Smooth muscle cell (in vitro differentiated cells): Measurements from ENCODE around the gene CCDC82. TPM values are rescaled to one million over a fixed set of nuclear protein-coding genes. Genes with fewer than 3 reads are reported as not detected.

Source experiments
- DNase-seq: peaks from one replicate; lab custom pipeline; 2025; ENCODE audit not compliant: unreplicated experiment; lab: John Stamatoyannopoulos, UW
- H2AFZ ChIP-seq: fragments of 200-600 bp; sonication (generic); 2 replicates; pipeline ENCODE4 v1.6.0; 2016; ENCODE audit warnings: antibody characterized with exemption, low read depth, mild to moderate bottlenecking
- H3F3A ChIP-seq: fragments of 200-600 bp; sonication (generic); 2 replicates; pipeline ENCODE4 v1.6.0; 2017; ENCODE audit warnings: antibody characterized with exemption, low read depth
- H3K27ac ChIP-seq: fragments of 200-600 bp; sonication (generic); 2 replicates; pipeline ENCODE4 v1.5.1; 2016; ENCODE audit warnings: low read depth, mild to moderate bottlenecking
- H3K27me3 ChIP-seq: fragments of 200-600 bp; sonication (generic); 2 replicates; pipeline ENCODE4 v1.6.1; 2016; ENCODE audit warnings: low read depth, mild to moderate bottlenecking
- H3K36me3 ChIP-seq: fragments of 200-600 bp; sonication (generic); 2 replicates; pipeline ENCODE4 v1.5.1; 2016; ENCODE audit warnings: low read depth
- H3K4me1 ChIP-seq: fragments of 200-600 bp; sonication (generic); 2 replicates; pipeline ENCODE4 v1.5.1; 2016; ENCODE audit warnings: low read depth
- H3K4me2 ChIP-seq: fragments of 200-600 bp; sonication (generic); 2 replicates; pipeline ENCODE4 v1.6.0; 2016; ENCODE audit warnings: mild to moderate bottlenecking
- H3K4me3 ChIP-seq: fragments of 200-600 bp; sonication (generic); 2 replicates; pipeline ENCODE4 v1.5.1; 2016; ENCODE audit warnings: mild to moderate bottlenecking
- H3K79me2 ChIP-seq: fragments of 200-600 bp; sonication (generic); 2 replicates; pipeline ENCODE4 v1.6.0; 2016; ENCODE audit warnings: low read depth, mild to moderate bottlenecking
- H3K9ac ChIP-seq: fragments of 200-600 bp; sonication (generic); 2 replicates; pipeline ENCODE4 v1.6.0; 2016; ENCODE audit warnings: low read depth
- H3K9me3 ChIP-seq: fragments of 200-600 bp; sonication (generic); replicated peaks from 2 replicates; pipeline ENCODE4 v1.5.1; 2016; ENCODE audit warnings: low read depth
- H4K20me1 ChIP-seq: fragments of 200-600 bp; sonication (generic); 2 replicates; pipeline ENCODE4 v1.6.0; 2016; ENCODE audit warnings: low read depth
- CTCF ChIP-seq: fragments of 200-600 bp; sonication (generic); IDR thresholded peaks from 2 replicates; pipeline ENCODE4 v1.5.1; 2017; ENCODE audit warnings: borderline replicate concordance, mild to moderate bottlenecking, antibody characterized with exemption; ENCODE audit not compliant: insufficient read depth, poor library complexity, severe bottlenecking
- WGBS: methylation state at CpG from one replicate; pipeline ENCODE4 v1.1.7; 2016; ENCODE audit warnings: low lambda C conversion rate; 5-methylcytosine and 5-hydroxymethylcytosine counted together
- polyA plus RNA-seq: library from polyadenylated mRNA; unstranded; fragments of >200 nt; fragmentation: Nextera tagmentation; extraction: Ambion mirVana; gene quantifications from 2 replicates; pipeline ENCODE4 v1.2.1, GENCODE V29; 2016
- total RNA-seq: library from RNA; depleted of rRNA; stranded (reverse); fragments of >200 nt; gene quantifications from 2 replicates; pipeline ENCODE4 v1.2.3, GENCODE V29; 2014

The CCDC82 gene
- total and polyA plus RNA-seq, 2 experiments from 2014 or later: 19.8 to 32.8 TPM

- H3K27me3 ChIP-seq: no peaks in the 10 kb centered on the region
- no peak overlapping the region for H3K4me3 ChIP-seq
- H3F3A ChIP-seq: peaks cover 11% of the 10 kb centered on the region
- peak overlapping the region; percentile 91 for H3K4me2 ChIP-seq
- peaks cover 23% of the 10 kb centered on the region for H3K4me1 ChIP-seq
- H3K27ac ChIP-seq: peak overlapping the region; percentile 21
- peaks cover 62% of the 10 kb centered on the region for H3K79me2 ChIP-seq
- TF ChIP-seq CTCF: no peak
- WGBS: 95% methylated on average over 3 of the region's 3 CpGs
- H4K20me1 ChIP-seq: peaks cover 15% of the 10 kb centered on the region
- DNase-seq: no peak
- no peaks in the 10 kb centered on the region for H3K36me3 ChIP-seq
- no peaks in the 10 kb centered on the region for H3K9me3 ChIP-seq
- no peak overlapping the region for H3K9ac ChIP-seq
- H2AFZ ChIP-seq: no peak overlapping the region
Measured at GRCh38 chr11:96391698-96392307, 2.1 kb upstream of the CCDC82 start.

- DNase-seq: no peak
- Histone ChIP-seq H3K27ac (peak overlapping the region; percentile 82), H3K4me1 (peaks cover 23% of the 10 kb centered on the region), H2AFZ (peak overlapping the region; percentile 67), H4K20me1 (peaks cover 18% of the 10 kb centered on the region), H3K9ac (peak overlapping the region; percentile 81), H3F3A (peaks cover 8% of the 10 kb centered on the region), H3K4me3 (peak overlapping the region; percentile 74), H3K9me3 (no peaks in the 10 kb centered on the region), H3K79me2 (peaks cover 76% of the 10 kb centered on the region), H3K4me2 (peak overlapping the region; percentile 91), H3K36me3 (no peaks in the 10 kb centered on the region), H3K27me3 (no peaks in the 10 kb centered on the region)
- 31% methylated on average over 6 of the region's 6 CpGs for WGBS
- TF ChIP-seq CTCF: no peak
Measured at GRCh38 chr11:96390488-96390792, 728 bp upstream of the CCDC82 start.

GRCh38 chr11:96388891-96389719 is 607 bp downstream of the CCDC82 start:
- Histone ChIP-seq H3K9ac (peak overlapping the region; percentile 81), H3K4me1 (peaks cover 23% of the 10 kb centered on the region), H3F3A (peaks cover 8% of the 10 kb centered on the region), H3K4me3 (peak overlapping the region; percentile 74), H3K36me3 (peaks cover 2% of the 10 kb centered on the region), H3K9me3 (no peaks in the 10 kb centered on the region), H3K27ac (peak overlapping the region; percentile 82), H3K79me2 (peaks cover 79% of the 10 kb centered on the region), H3K27me3 (no peaks in the 10 kb centered on the region), H3K4me2 (peak overlapping the region; percentile 91), H2AFZ (peak overlapping the region; percentile 60), H4K20me1 (peaks cover 21% of the 10 kb centered on the region)
- whole genome bisulfite sequencing: 1% methylated on average over 30 of the region's 30 CpGs
- no peak for DNase-seq
- no peak for TF ChIP-seq CTCF
